Caki2 (cell line): ENCODE measurements around the gene CEP78. TPM values are rescaled to one million over a fixed set of nuclear protein-coding genes. Genes with fewer than 3 reads are reported as not detected.

Experiments
- DNase-seq: peaks from one replicate; pipeline ENCODE4 v3.0.0-alpha.2; 2015; ENCODE audit warnings: low read depth
- in situ Hi-C: cut with HindIII; loops from 2 replicates; pipeline ENCODE4 v1.10.0; 2016; ENCODE audit warnings: low sequenced_read_pairs, low pct_unique_long_range_greater_than_20kb, mixed read lengths
- total RNA-seq: library from RNA; depleted of rRNA; stranded (reverse); fragments of >200 nt; shearing (Covaris generic); gene quantifications from 2 replicates; pipeline ENCODE4 v1.2.3, GENCODE V29; 2014; ENCODE audit warnings: low replicate concordance; rRNA removed

CEP78 gene
- total RNA-seq, 1 experiment from 2014 or later: 15.8 TPM

GRCh38 chr9:78320030-78320693, 84.3 kb downstream of the CEP78 start:
- DNase-seq: no peak
- in situ Hi-C loops: no loop called here

- in situ Hi-C loops: no loop called here
- no peak for DNase-seq
These were observed 85.1 kb downstream of the CEP78 start for GRCh38 chr9:78320875-78321496.

DNA sequence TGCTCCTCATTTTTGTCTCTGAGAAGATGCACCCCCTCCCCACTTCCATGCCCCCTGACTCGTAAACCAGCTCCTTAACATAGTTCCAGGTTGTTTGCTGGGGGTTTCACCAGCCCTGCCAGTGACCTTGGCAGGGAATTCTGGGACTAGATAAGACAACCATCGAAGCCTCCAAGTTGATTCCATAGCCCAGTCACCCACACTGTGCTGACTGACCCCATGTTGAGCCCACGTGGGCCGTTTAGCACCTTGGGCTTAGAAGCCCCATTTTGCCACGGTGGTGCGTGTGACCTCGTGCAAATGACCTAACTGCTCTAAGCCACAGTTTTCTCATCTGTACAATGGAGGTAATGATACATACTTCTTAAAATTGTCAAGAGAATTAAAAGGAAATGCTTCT, 85.6 kb downstream of the CEP78 start:
- no peak for DNase-seq
- in situ Hi-C loops: no loop called here

GRCh38 chr9:78324068-78324650, 88.3 kb downstream of the CEP78 start:
- in situ Hi-C loops: no loop called here
- no peak for DNase-seq

DNA sequence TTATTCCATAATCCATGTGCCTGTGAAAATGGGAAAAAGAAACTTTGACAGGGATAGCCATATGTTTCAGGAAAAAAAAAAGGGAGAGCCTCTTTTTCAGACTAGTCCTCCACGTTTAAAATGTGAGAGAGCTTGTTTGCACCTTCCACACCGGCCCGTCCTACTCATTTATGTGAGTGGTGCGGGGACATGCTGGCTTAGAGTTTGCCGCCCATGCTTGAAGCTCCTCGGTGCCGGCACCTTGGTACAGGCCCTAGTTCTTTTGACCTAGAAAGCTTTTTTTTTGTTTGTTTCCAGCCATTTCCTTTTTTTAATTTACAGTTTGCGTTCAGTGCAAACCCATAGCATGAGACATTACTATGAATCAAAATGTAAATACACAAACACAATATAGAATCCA, 88.8 kb downstream of the CEP78 start:
- DNase-seq: no peak
- in situ Hi-C loops: no loop called here

DNA sequence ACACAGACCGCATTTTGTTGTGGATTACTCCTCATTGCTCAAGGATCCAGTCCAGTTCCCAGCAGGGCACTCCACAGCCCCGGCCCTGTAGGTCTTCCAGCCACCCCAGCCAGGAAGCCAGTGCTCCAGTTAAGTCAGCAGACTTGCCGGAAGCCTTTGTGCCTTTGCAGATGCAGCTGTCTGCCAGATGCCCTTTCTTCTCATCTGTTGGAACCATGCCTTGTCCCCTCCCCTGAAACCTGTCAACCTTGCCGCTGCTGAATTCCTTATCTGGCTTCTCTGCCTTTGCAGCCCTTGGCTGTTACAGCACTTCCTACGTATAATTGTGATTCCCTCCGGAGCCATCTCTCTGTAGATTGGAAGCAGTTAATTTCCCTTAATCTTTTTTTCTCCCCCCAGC, 89.5 kb downstream of the CEP78 start:
- DNase-seq: no peak
- in situ Hi-C loops: no loop called here

- DNase-seq: no peak
- in situ Hi-C loops: no loop called here
These were observed 90.0 kb downstream of the CEP78 start for GRCh38 chr9:78325846-78326360.

DNA sequence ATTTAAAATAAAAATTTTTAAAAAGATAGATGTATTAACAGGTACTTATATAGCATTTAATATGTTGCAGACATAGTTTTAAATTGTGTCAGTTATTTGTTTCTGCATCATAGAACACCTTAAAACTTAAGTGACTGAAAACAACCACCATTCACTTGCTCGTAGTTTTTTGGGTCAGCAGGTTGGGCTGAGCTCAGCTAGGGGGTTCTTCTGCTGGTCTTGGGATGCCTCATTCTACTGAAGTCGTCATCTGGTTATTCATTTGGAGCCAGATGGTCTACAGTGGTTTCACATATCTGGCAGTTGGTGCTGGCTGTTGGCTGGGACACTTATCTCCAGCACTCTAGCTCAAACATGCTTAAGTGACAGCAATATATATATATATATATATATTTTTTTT, 90.7 kb downstream of the CEP78 start:
- in situ Hi-C loops: no loop called here

More for the DNA sequence above, 90.7 kb downstream of the CEP78 start:
- DNase-seq: no peak

Other genes starting within 250 kb of the CEP78 start
- 12.4 and 37.2 TPM in 2 replicates for gene GNAQ, start 204.3 kb upstream of the CEP78 start, total RNA-seq
- 69.4 and 70.3 TPM in 2 replicates for gene PSAT1, start 61.0 kb downstream of the CEP78 start, total RNA-seq